GM21367 (cell line): ENCODE data around the gene CAPRIN1.
A peak's percentile ranks its signal among the peaks of the same experiment; 100 is the strongest.

Experiments used
- ATAC-seq: cut with Tn5 transposase; IDR thresholded peaks from one replicate; pipeline ENCODE4 v1.9.1; 2021; ENCODE audit not compliant: unreplicated experiment

Gene CAPRIN1

GRCh38 chr11:34139346-34139745 lies 87.8 kb downstream of the CAPRIN1 start:
- ATAC-seq: no peak

- no peak for ATAC-seq
These were observed 88.6 kb downstream of the CAPRIN1 start for GRCh38 chr11:34140149-34140548.

- ATAC-seq: no peak
These were observed 91.5 kb downstream of the CAPRIN1 start for GRCh38 chr11:34143048-34143447.

- ATAC-seq: peak; percentile 42
These were observed 93.5 kb downstream of the CAPRIN1 start for GRCh38 chr11:34145073-34145472.

- peak; percentile 50 for ATAC-seq
These were observed 94.4 kb downstream of the CAPRIN1 start for GRCh38 chr11:34145847-34146381.

GRCh38 chr11:34146411-34146810 lies 94.9 kb downstream of the CAPRIN1 start:
- no peak for ATAC-seq

- ATAC-seq: no peak
These were observed 95.3 kb downstream of the CAPRIN1 start for GRCh38 chr11:34146866-34147265.

GRCh38 chr11:34147581-34147980 lies 96.0 kb downstream of the CAPRIN1 start:
- no peak for ATAC-seq

GRCh38 chr11:34148504-34149165 lies 97.1 kb downstream of the CAPRIN1 start:
- no peak for ATAC-seq

GRCh38 chr11:34149274-34149673 lies 97.7 kb downstream of the CAPRIN1 start:
- no peak for ATAC-seq

- ATAC-seq: no peak
These were observed 98.3 kb downstream of the CAPRIN1 start for GRCh38 chr11:34149786-34150185.

- ATAC-seq: no peak
These were observed 99.1 kb downstream of the CAPRIN1 start for GRCh38 chr11:34150494-34151151.
